GM19463 (cell line): Measurements from ENCODE around the gene GLCE.

Experiments
- ATAC-seq: cut with Tn5 transposase; IDR thresholded peaks from one replicate; pipeline ENCODE4 v1.9.1; 2021; ENCODE audit warnings: mild to moderate bottlenecking, moderate library complexity; ENCODE audit not compliant: unreplicated experiment

GLCE gene

GRCh38 chr15:69194854-69195253 is 34.4 kb downstream of the GLCE start:
- no peak for ATAC-seq

GRCh38 chr15:69200832-69201745 is 40.7 kb downstream of the GLCE start:
- ATAC-seq, result no peak

- no peak for ATAC-seq
Observed at GRCh38 chr15:69206079-69206478, 45.6 kb downstream of the GLCE start.

- ATAC-seq, result no peak
Observed at GRCh38 chr15:69209661-69210060, 49.2 kb downstream of the GLCE start.

- no peak for ATAC-seq
Observed at GRCh38 chr15:69210574-69210973, 50.1 kb downstream of the GLCE start.

GRCh38 chr15:69213786-69214185 is 53.4 kb downstream of the GLCE start:
- ATAC-seq, result no peak

- ATAC-seq, result no peak
Observed at GRCh38 chr15:69215314-69216035, 55.0 kb downstream of the GLCE start.

- no peak for ATAC-seq
Observed at GRCh38 chr15:69217381-69217780, 56.9 kb downstream of the GLCE start.

- ATAC-seq, result no peak
Observed at GRCh38 chr15:69219690-69220089, 59.3 kb downstream of the GLCE start.

- ATAC-seq, result no peak
Observed at GRCh38 chr15:69222002-69222474, 61.6 kb downstream of the GLCE start.

- no peak for ATAC-seq
Observed at GRCh38 chr15:69223083-69223813, 62.8 kb downstream of the GLCE start.

- ATAC-seq, result no peak
Observed at GRCh38 chr15:69224383-69224782, 63.9 kb downstream of the GLCE start.

- no peak for ATAC-seq
Observed at GRCh38 chr15:69225355-69226022, 65.1 kb downstream of the GLCE start.

GRCh38 chr15:69226023-69226355 is 65.6 kb downstream of the GLCE start:
- no peak for ATAC-seq

GRCh38 chr15:69232144-69232543 is 71.7 kb downstream of the GLCE start:
- no peak for ATAC-seq

GRCh38 chr15:69232765-69233164 is 72.3 kb downstream of the GLCE start:
- ATAC-seq, result no peak

GRCh38 chr15:69234676-69235075 is 74.2 kb downstream of the GLCE start:
- no peak for ATAC-seq

GRCh38 chr15:69236505-69236904 is 76.1 kb downstream of the GLCE start:
- no peak for ATAC-seq

GRCh38 chr15:69237718-69238117 is 77.3 kb downstream of the GLCE start:
- no peak for ATAC-seq

- ATAC-seq, result no peak
Observed at GRCh38 chr15:69244798-69245197, 84.4 kb downstream of the GLCE start.

- ATAC-seq, result no peak
Observed at GRCh38 chr15:69253156-69253555, 92.7 kb downstream of the GLCE start.
